Vagina (tissue), 2 donors: ENCODE measurements around the gene HLTF.

Source experiments
- POLR2AphosphoS5 ChIP-seq, 2 donors: sonication (generic); formaldehyde crosslinking; IDR thresholded peaks; one replicate each; pipeline ENCODE4 v1.9.0; 2017; ENCODE audit warnings: antibody characterized with exemption in 2 of 2, mild to moderate bottlenecking in 2 of 2, low read depth in 1 of 2; ENCODE audit not compliant: insufficient read depth in 1 of 2
- TF ChIP-seq, protein P1 (sequence below), 3 experiments: fragments of 450-650 bp in 2 of 3; fragments of 200-600 bp in 1 of 3; sonication (generic) in 1 of 3; IDR thresholded peaks; one replicate each; pipeline ENCODE4 v1.5.1; 2017 to 2019; ENCODE audit warnings: antibody characterized with exemption in 3 of 3, mild to moderate bottlenecking in 2 of 3, moderate library complexity in 2 of 3

DNA sequence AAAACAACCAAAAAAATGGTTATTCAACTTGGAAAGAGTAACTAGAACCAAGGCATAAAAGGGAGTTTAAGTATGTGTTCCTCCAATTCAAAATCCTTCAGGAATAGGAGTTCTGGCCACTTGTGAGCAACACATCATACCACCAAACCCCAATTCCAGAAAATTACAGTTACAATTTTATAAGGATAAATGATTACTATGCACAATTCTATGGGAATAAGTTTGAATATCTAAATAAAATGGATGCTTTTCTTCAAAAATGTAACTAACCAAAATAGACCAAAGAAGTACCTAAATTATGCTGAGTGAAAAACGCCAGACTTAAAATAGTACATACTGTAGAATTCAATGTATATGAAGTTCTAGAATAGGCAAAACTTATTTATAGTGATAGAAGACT, 4.6 kb downstream of the HLTF start:
- TF ChIP-seq, protein P1, sequence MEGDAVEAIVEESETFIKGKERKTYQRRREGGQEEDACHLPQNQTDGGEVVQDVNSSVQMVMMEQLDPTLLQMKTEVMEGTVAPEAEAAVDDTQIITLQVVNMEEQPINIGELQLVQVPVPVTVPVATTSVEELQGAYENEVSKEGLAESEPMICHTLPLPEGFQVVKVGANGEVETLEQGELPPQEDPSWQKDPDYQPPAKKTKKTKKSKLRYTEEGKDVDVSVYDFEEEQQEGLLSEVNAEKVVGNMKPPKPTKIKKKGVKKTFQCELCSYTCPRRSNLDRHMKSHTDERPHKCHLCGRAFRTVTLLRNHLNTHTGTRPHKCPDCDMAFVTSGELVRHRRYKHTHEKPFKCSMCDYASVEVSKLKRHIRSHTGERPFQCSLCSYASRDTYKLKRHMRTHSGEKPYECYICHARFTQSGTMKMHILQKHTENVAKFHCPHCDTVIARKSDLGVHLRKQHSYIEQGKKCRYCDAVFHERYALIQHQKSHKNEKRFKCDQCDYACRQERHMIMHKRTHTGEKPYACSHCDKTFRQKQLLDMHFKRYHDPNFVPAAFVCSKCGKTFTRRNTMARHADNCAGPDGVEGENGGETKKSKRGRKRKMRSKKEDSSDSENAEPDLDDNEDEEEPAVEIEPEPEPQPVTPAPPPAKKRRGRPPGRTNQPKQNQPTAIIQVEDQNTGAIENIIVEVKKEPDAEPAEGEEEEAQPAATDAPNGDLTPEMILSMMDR (IDR thresholded peaks at IDR 0.05) = no peak
- no peak for TF ChIP-seq POLR2AphosphoS5 (IDR thresholded peaks at IDR 0.05; ENCODE audit: insufficient read depth in 1 of 2, low read depth in 1 of 2)
